Activated T-helper 2 cell treated with anti-CD3 and anti-CD28 coated beads, Interferon-gamma antibody, Interleukin-2, Interleukin-4, amounts not matched to agents 10 μg/mL and 5 μg/mL and 100 μg/mL, durations not matched to agents 14 hours and 24 hours and 36 hours (primary cell): ENCODE data around the gene TCP1. TPM values are rescaled to one million over a fixed set of nuclear protein-coding genes. Genes with fewer than 3 reads are reported as not detected.
"Not testable (repeated sequence)": the region's sequence is repeated elsewhere in the genome, so short reads cannot be mapped to it uniquely, and the experiment has no call there.

ENCODE experiments used
- DNase-seq: peaks from one replicate; pipeline ENCODE4 v3.0.0; 2021; ENCODE audit warnings: low spot score
- H3K27ac Mint-ChIP-seq: one replicate; pipeline ENCODE4 v1.8.0; 2021; ENCODE audit warnings: mixed read lengths
- H3K27me3 Mint-ChIP-seq: one replicate; pipeline ENCODE4 v1.8.0; 2021; ENCODE audit warnings: low read depth, mixed read lengths
- H3K36me3 Mint-ChIP-seq: one replicate; pipeline ENCODE4 v1.8.0; 2021; ENCODE audit warnings: low read depth, mixed read lengths
- H3K4me1 Mint-ChIP-seq: one replicate; pipeline ENCODE4 v1.8.0; 2021; ENCODE audit warnings: low read depth, mixed read lengths
- H3K4me3 Mint-ChIP-seq: one replicate; pipeline ENCODE4 v1.8.0; 2021; ENCODE audit warnings: low read depth, mild to moderate bottlenecking, moderate library complexity, mixed read lengths
- H3K9me3 Mint-ChIP-seq: one replicate; pipeline ENCODE4 v1.8.0; 2021; ENCODE audit warnings: mixed read lengths
- intact Hi-C: fragments of 100-400 bp; cut with micrococcal nuclease; formaldehyde crosslinking; loops from one replicate; pipeline ENCODE4 v1.15.1; 2023
- total RNA-seq: library from RNA; stranded (reverse); gene quantifications from 2 replicates; pipeline ENCODE4 v1.2.3, GENCODE V29; 2022

The TCP1 gene
- total RNA-seq, 1 donor from 2014 or later = 438 TPM

DNA sequence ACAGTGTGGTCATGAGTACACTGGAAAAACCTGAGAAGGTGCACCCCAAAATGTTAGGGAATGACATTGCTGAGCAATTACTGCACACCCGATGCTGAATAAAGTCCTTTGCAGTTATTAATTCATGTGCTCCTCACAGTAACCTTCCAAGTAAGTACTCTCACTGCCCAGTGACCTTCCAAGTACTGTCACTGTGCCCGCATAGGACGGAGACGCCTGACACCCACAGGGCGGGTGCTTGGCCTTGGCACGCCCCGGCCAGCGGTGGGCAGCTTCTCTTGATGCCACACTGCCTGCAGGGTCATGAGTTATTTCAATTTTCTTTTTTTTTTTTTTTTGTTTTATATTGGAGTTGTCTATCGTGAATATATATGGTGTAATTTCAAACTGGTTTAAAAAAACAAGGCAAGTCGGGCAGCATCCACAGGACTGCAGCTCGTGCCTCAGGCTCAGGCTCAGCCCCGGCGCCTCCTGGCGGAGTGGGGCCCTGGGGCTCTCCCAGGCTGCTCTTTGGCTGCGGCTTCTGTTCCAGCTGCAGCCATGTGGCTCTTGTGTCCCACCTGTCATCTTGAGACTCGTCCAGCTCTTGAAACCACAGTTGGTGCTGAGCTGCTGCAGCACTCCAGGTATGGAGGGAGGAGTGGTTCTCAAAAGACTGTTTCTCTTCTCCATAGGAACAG lies 37.7 kb upstream of the TCP1 start:
- no peak overlapping the region for H3K4me3 Mint-ChIP-seq

DNA sequence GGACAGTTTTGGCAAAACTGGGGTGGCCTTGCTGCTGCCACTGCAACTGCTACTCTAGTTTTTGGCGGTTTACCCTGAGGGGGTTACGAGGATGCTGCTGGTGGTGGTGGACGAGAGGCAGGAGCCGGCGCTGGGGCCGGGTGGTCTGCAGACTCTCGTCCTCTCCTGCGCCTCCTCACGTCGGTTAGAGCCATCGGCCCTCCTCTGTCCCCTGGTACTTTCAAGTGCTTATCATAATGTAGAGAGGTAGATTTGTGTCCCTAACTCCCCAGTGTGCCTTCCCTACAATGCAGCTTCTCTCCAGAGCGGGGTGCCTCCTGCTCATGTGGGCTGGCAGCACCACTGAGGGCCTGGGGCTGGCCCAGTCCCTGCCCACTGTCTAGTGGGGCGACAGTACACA lies 36.6 kb upstream of the TCP1 start:
- no peaks in the 10 kb centered on the region for H3K9me3 Mint-ChIP-seq
- no peak overlapping the region for H3K27ac Mint-ChIP-seq
- peaks cover 3% of the 10 kb centered on the region for H3K27me3 Mint-ChIP-seq
- no peaks in the 10 kb centered on the region for H3K4me1 Mint-ChIP-seq
- no peak overlapping the region for H3K4me3 Mint-ChIP-seq
- DNase-seq = no peak
- intact Hi-C loops = no loop called here
- H3K36me3 Mint-ChIP-seq = no peaks in the 10 kb centered on the region

More for the DNA sequence above, 37.7 kb upstream of the TCP1 start:
- intact Hi-C loops = no loop called here
- H3K27me3 Mint-ChIP-seq = peaks cover 7% of the 10 kb centered on the region
- H3K36me3 Mint-ChIP-seq = no peaks in the 10 kb centered on the region
- H3K9me3 Mint-ChIP-seq = no peaks in the 10 kb centered on the region
- H3K4me1 Mint-ChIP-seq = no peaks in the 10 kb centered on the region
- no peak overlapping the region for H3K27ac Mint-ChIP-seq
- no peak for DNase-seq

DNA sequence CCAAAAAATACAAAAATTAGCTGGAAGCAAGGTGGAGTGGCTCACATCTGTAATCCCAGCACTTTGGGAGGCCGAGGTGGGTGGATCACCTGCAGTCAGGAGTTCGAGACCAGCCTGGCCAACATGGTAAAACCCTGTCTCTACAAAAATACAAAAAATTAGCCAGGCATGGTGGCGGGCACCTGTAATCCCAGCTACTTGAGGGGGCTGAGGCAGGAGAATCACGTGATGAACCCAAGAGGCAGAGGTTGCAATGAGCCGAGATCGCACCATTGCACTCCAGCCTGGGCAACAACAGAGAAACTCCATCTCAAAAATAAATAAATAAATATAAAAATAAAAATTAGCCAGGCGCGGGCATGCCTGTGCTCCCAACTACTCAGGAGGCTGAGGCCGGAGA lies 35.3 kb upstream of the TCP1 start:
- peaks cover 11% of the 10 kb centered on the region for H3K4me1 Mint-ChIP-seq
- DNase-seq, H3K27me3 Mint-ChIP-seq, H3K27ac Mint-ChIP-seq, H3K36me3 Mint-ChIP-seq, H3K9me3 Mint-ChIP-seq, H3K4me3 Mint-ChIP-seq, intact Hi-C loops: not testable (repeated sequence)

DNA sequence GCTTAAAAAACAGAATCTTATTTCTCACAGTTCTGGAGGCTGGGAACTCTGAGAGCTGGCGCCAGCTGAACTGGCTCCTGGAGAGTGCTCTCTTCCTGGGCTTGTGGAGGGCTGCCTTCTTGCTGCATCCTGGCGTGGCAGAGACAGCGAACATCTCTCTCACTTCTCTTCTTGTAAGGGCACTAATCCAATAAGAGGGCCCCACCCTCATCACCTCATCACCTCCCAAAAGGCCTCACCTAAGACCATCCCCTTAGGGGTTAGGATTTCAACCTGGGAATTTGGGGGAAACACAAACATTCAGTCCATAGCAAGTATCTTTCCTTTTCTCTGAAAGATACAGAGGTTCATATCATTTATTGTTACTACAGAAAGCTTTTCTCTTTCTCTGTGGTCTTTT lies 34.6 kb upstream of the TCP1 start:
- Mint-ChIP-seq H3K36me3 (no peaks in the 10 kb centered on the region), H3K4me3 (no peak overlapping the region), H3K27me3 (no peaks in the 10 kb centered on the region), H3K9me3 (no peaks in the 10 kb centered on the region), H3K4me1 (peaks cover 16% of the 10 kb centered on the region), H3K27ac (no peak overlapping the region)
- no peak for DNase-seq
- intact Hi-C loops = no loop called here

DNA sequence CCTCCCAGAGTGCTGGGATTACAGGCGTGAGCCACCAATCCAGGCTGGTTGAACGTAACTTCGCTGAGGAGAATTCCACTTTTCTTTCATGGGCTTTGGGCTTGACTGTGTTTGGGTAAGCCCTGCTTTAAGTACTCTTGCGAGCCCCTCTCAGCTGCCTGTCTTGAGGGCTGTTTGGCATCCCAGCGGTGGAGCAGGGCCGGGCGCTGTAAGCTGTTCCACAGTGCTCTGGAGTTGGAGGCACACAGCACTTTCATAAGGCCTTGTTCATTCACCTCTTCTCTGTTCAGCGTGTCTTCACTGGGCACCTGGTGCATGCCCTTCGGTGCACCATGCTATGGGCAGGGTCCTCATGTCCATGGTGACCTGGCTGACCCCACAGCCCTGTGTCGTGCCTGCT lies 32.3 kb upstream of the TCP1 start:
- Mint-ChIP-seq H3K27me3 (no peaks in the 10 kb centered on the region), H3K4me3 (no peak overlapping the region), H3K36me3 (no peaks in the 10 kb centered on the region), H3K27ac (no peak overlapping the region), H3K4me1 (peaks cover 16% of the 10 kb centered on the region), H3K9me3 (no peaks in the 10 kb centered on the region)
- no peak for DNase-seq
- intact Hi-C loops = no loop called here

DNA sequence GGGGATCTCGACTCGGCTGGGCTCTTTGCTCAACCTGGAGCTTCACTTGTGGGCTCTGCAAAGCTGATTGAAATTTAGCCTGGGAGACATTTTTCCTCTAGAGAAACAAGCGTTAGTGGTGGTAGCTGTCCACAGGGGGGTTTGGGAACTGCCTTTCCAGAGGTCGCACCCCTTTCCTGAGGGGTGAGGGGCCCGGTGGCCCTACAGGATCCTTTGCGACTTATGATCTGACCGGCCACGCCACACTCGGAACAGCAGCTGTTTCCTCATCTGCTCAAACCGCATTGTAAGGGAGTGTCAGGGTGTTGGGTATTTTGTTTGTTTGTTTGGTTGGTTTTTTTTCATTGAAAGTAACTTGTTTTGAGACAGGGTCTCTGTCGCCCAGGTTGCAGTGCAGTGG lies 31.7 kb upstream of the TCP1 start:
- Mint-ChIP-seq H3K4me3 (no peak overlapping the region), H3K36me3 (no peaks in the 10 kb centered on the region), H3K27me3 (no peaks in the 10 kb centered on the region), H3K27ac (no peak overlapping the region), H3K9me3 (no peaks in the 10 kb centered on the region), H3K4me1 (peaks cover 16% of the 10 kb centered on the region)
- DNase-seq = no peak
- intact Hi-C loops = no loop called here

DNA sequence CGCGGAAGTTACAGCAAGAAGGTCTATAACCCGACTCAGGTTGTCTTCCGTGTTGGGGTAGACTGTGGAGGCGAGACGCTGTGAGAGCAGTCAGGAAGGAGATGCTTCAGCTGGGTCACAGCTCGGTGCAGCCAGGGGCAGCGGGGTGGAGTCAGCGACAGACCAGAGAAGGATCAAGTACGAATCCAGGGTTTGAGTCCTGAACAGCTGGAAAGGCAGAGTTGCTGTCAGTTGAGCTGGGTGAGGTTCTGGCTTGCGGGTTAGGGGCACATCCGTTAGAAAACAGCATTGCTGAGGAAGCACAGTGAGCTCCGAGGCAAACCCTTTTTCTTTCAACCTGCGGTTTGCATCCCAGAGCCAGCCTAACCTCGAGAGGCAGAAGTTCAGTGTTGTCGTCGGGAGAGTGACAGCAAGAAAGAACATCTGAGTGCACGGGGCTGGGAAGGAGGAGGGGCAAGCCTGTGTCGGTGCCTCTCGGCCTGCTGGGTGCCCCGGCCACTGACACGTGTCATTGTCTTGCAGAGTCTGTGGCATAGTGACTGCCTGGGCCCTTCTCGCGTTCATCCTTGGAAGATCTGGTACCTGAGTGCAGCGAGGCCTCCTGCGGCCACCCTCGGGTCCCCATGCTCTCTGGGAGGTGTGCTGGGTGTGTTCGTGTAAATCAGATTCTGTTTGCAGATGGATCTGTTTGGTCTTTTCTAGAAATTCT lies 30.7 kb upstream of the TCP1 start:
- peak; percentile 45 for DNase-seq
- H3K4me1 Mint-ChIP-seq = peaks cover 16% of the 10 kb centered on the region
- intact Hi-C loops = no loop called here
- no peaks in the 10 kb centered on the region for H3K27me3 Mint-ChIP-seq
- peak overlapping the region; percentile 83 for H3K27ac Mint-ChIP-seq
- no peaks in the 10 kb centered on the region for H3K9me3 Mint-ChIP-seq
- no peaks in the 10 kb centered on the region for H3K36me3 Mint-ChIP-seq
- peak overlapping the region; percentile 50 for H3K4me3 Mint-ChIP-seq

DNA sequence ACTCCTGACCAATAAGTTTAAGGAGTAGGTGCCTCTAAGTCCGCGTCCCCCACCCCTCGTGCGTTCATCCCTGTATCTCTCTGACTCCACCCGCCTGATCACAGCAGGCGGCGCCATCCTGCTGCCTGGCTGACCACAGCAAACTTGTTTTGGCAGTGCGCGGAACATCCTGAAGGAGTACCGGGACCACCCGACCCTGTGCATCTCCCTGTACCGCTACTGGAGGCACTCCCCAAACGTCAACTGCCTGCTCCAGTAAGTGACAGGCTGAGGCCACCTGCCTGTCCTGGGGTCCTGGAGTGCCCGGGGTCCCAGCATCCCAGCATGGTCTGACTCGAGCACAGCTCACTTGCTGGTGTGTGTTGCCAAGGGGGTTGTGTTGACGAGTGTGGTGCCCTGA lies 29.7 kb upstream of the TCP1 start:
- no peaks in the 10 kb centered on the region for H3K9me3 Mint-ChIP-seq
- intact Hi-C loops = no loop called here
- H3K27ac Mint-ChIP-seq = no peak overlapping the region
- no peaks in the 10 kb centered on the region for H3K36me3 Mint-ChIP-seq
- no peaks in the 10 kb centered on the region for H3K27me3 Mint-ChIP-seq
- peak overlapping the region; percentile 50 for H3K4me3 Mint-ChIP-seq
- H3K4me1 Mint-ChIP-seq = peaks cover 16% of the 10 kb centered on the region
- no peak for DNase-seq

DNA sequence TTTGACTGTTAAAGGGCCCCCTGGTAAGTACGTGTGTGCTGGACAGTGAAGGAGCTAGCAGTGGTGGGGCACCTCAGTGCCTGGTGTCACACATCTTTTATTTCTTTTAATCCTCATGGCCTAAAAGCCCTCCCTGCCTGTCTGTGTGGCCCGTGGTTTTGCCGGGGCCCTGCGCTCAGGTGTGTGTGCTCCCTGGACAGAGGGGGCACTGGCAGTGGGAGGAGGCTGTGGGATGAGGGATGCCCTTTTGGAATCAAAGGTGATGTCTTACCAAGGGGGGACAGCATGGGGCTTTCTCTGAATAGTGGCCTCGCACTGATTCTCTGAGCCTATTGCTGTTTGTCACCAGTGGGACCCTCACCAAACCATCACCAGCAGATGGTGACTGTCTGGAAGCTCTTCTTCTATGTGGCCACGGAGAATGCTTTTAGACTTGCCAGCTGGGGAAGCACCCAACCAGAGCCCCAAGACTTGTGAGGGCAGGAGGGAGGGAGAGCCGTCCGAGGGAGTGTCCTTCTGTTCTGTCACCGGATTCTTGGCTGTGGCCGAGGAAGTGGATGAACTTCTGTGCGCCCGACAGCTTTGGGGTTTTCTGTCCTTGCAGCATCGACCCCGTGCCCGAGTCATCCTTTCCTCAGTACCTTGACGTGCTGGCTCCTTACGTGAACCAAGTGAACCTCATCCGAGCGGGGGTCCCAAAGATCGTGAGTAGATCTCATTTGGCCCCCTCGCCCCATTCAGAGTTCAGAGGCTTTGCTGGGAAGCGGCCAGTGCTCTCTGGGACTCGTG lies 28.7 kb upstream of the TCP1 start:
- Mint-ChIP-seq H3K4me1 (peaks cover 16% of the 10 kb centered on the region), H3K27me3 (no peaks in the 10 kb centered on the region), H3K27ac (no peak overlapping the region), H3K4me3 (no peak overlapping the region), H3K36me3 (no peaks in the 10 kb centered on the region), H3K9me3 (no peaks in the 10 kb centered on the region)
- no peak for DNase-seq
- intact Hi-C loops = no loop called here

DNA sequence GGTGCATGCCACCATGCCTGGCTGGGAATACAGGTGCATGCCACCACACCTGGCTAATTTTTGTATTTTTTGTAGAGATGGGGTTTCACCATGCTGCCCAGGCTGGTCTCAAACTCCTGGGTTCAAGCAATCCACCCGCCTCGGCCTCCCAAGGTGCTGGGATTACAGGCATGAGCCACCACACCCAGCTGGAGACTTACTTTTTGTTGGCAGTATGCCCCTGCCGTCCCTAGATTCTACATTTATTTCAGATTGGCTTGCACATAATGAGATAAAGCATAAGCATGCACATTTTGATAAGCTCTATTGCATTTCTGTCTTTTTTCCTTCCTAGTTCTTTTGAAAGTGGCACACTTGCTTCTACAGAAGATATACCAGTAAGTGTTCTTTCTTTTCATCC lies 27.4 kb upstream of the TCP1 start:
- H3K9me3 Mint-ChIP-seq, DNase-seq: not testable (repeated sequence)
- peaks cover 16% of the 10 kb centered on the region for H3K4me1 Mint-ChIP-seq

DNA sequence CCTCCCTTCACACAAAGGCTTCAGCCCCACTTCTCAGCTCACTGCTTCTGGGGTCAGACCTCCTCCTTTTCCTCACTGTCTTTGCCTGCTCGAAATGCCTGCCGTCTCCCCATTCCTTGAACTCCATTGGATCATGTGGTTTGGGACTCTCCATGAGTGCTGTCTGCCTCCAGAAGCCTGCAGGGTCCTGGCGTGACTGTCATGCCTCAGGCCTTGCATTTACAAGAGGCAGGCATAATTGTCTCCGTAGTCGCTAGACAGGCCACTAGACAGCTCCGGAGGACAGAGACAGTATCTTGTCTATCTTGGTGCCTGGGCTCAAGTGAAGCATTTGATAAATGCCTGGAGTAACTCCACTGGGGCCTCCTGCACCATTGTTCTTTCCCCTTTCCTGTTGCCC lies 26.0 kb upstream of the TCP1 start:
- no peaks in the 10 kb centered on the region for H3K9me3 Mint-ChIP-seq
- peaks cover 13% of the 10 kb centered on the region for H3K4me1 Mint-ChIP-seq
- H3K4me3 Mint-ChIP-seq = no peak overlapping the region
- H3K36me3 Mint-ChIP-seq = no peaks in the 10 kb centered on the region
- H3K27ac Mint-ChIP-seq = no peak overlapping the region
- intact Hi-C loops = no loop called here
- no peaks in the 10 kb centered on the region for H3K27me3 Mint-ChIP-seq
- no peak for DNase-seq

More for the DNA sequence above, 27.4 kb upstream of the TCP1 start:
- H3K4me3 Mint-ChIP-seq, H3K36me3 Mint-ChIP-seq, H3K27me3 Mint-ChIP-seq, H3K27ac Mint-ChIP-seq, intact Hi-C loops: not testable (repeated sequence)

DNA sequence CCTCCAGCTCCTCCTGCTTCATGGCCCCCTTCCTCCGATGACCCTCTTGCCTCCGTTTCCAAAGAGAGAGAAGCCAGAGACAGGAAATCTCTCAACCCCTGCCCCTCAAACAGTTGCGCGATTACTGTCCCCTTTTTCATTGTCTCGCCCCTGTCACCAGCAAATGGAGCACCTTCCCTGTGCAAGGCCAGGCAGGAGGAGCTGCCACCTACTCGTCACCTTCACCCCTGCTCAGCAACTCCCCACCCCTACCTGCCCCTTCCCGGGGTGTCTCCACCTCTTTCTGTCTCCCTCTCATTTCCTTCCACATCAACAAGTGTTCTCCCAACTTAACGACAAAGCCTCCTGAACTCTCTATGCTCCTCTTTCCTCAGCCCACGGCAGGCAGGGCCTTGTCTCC lies 24.4 kb upstream of the TCP1 start:
- Mint-ChIP-seq H3K36me3 (no peaks in the 10 kb centered on the region), H3K9me3 (no peaks in the 10 kb centered on the region), H3K27ac (no peak overlapping the region), H3K4me3 (no peak overlapping the region), H3K27me3 (no peaks in the 10 kb centered on the region), H3K4me1 (no peaks in the 10 kb centered on the region)
- intact Hi-C loops = no loop called here
- DNase-seq = no peak

DNA sequence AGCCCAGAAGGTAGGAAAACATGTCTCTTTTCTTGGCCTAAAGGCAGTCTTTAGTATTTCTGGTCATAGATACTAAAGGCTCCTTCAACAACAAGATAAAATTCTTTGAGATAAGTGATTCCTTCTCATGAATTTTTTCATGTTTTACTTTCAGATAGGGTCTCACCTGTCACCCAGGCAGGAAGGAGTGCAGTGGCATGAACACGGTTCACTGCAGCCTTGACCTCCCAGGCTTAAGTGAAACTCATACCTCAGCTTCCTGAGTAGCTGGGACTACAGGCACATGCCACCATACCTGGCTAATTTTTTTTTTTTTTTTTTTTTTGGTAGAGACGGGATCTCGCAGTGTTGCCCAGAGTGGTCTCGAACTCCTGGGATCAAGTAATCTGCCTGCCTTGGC lies 19.7 kb upstream of the TCP1 start:
- H3K4me3 Mint-ChIP-seq = no peak overlapping the region
- H3K4me1 Mint-ChIP-seq = no peaks in the 10 kb centered on the region
- no peaks in the 10 kb centered on the region for H3K27me3 Mint-ChIP-seq
- H3K9me3 Mint-ChIP-seq = no peaks in the 10 kb centered on the region
- no peaks in the 10 kb centered on the region for H3K36me3 Mint-ChIP-seq
- intact Hi-C loops = no loop called here
- H3K27ac Mint-ChIP-seq = no peak overlapping the region
- no peak for DNase-seq
